Stimulated activated CD4-positive, alpha-beta T cell treated with anti-CD3 and anti-CD28 coated beads, Interleukin-12 subunit alpha, Interleukin-12 subunit beta, amount 100 ng/mL, for 24 hours (primary cell): ENCODE results near the gene AS3MT.
"Not testable (repeated sequence)": the region's sequence is repeated elsewhere in the genome, so short reads cannot be mapped to it uniquely, and the experiment has no call there.

ENCODE experiments used
- DNase-seq, 2 experiments: peaks; one replicate each; pipeline ENCODE4 v3.0.0-alpha.2; 2020; ENCODE audit warnings: low read depth in 2 of 2

AS3MT gene

DNA sequence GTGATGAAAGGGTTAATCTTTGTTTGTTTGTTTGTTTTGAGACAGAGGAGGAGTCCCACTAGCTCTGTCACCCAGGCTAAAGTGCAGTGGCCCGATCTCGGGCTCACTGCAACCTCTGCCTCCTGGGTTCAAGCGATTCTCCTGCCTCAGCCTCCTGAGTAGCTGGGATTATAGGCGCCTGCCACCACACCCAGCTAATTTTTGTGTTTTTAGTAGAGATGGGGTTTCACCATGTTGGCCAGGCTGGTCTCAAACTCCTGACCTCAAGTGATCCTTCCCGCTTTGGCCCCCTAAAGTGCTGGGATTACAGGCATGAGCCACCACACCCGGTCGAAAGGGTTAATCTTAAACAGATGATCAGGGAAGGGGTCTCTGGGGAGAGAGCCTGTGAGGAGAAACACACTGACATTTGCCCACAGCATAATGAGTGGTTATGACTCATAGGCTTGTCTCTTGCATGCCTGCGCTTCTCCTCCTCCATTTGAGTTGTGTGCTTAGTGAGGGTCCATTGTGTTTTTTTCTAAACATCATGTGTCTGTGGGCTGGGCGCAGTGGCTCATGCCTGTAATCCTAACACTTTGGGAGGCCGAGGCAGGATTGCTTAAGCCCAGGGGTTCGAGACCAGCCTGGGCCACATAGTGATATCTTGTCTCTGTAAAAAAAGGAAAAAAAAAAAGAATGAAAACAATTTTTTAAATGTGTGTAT is 13.4 kb upstream of the AS3MT start:
- DNase-seq, result not testable (repeated sequence)

DNA sequence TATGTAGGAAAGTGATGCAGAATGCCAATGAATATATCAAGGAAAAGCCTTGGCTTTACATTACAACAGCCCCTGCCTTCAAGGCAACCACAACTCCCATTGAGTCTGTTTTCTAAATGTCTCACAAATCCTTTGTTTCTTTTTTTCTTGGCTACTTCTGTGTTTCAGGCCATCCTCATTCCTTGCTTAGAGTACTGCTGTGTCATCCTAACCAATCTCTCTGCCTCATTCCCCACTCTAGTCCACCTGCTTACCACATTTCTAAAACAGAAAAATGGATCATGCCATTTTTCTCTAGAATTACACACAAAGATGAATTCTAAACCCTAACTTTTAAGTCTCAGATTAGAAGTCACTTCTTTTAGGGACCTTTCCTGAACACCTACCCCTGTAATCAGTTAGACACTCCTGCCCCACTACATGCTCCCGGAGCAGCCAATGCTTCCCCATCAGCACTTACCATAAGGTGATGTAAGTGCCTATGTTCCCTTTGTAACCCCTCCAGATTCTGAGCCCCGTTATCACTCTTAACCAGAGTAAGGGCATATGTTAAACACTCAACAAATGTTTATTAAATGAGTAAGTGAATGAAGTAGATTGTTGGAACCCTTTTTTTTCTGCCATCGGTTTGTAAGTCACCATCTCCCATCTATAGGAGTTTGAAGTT is 12.4 kb upstream of the AS3MT start:
- DNase-seq, result no peak

- no peak for DNase-seq
Observed at GRCh38 chr10:102859911-102860310, 9.4 kb upstream of the AS3MT start.

GRCh38 chr10:102863660-102864059 is 5.6 kb upstream of the AS3MT start:
- no peak for DNase-seq

DNA sequence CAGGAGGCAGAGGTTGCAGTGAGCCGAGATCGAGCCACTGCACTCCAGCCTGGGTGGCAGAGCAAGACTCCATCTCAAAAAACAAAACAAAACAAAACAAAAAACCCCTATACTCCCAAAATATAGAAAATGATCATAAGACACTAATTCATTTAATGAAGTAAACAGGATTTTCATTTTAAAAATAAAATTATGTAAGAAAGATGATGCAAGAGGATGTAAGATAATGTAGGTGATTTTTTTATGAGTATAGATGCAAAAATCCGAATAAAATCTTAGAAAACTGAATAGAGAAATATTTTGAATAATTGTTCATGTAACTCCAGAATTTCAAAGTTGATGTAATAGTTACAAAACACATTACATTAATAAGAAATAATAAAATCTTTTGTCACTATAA is 3.6 kb upstream of the AS3MT start:
- DNase-seq, result no peak

DNA sequence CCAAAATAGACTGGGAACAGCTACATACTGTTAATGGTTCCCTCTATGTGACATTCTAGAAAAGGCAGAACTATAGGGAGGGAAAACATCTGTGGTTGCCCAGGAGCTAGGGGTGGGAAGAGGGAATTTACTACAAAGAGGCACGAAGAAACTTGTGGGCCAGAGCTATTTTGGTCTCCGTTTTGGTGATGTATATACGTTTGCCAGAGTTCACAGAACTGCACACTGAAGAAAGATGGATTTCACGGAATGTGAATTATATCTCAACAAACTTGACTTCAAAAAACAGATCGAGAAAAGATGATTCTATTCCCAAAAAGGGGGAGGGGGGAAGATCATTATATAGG is 386 bp upstream of the AS3MT start:
- DNase-seq, result no peak

- DNase-seq, result no peak
Observed at GRCh38 chr10:102870221-102870620, 951 bp downstream of the AS3MT start.

GRCh38 chr10:102872163-102872562 is 2.9 kb downstream of the AS3MT start:
- no peak for DNase-seq

GRCh38 chr10:102876747-102877153 is 7.5 kb downstream of the AS3MT start:
- no peak for DNase-seq

- DNase-seq, result no peak
Observed at GRCh38 chr10:102878629-102879028, 9.4 kb downstream of the AS3MT start.

DNA sequence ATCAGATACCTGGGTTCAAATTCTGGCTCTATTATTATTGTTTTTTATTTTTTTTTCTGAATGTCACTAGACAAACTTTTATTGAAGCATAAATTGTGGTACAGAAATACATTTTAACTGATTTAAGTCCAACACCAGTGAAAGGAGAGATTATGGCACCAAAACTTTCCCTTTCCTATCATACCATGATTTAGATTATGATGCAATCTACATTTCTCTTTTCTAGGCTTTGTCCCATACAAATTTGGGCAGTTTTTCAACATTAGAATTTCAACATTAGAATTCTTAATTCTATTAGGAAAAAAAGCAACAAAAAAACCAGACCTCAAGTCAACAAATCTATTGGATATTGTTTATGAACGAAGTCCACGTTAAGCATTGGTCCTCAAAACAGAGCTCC is 11.0 kb downstream of the AS3MT start:
- no peak for DNase-seq

GRCh38 chr10:102888048-102888447 is 18.8 kb downstream of the AS3MT start:
- no peak for DNase-seq

DNA sequence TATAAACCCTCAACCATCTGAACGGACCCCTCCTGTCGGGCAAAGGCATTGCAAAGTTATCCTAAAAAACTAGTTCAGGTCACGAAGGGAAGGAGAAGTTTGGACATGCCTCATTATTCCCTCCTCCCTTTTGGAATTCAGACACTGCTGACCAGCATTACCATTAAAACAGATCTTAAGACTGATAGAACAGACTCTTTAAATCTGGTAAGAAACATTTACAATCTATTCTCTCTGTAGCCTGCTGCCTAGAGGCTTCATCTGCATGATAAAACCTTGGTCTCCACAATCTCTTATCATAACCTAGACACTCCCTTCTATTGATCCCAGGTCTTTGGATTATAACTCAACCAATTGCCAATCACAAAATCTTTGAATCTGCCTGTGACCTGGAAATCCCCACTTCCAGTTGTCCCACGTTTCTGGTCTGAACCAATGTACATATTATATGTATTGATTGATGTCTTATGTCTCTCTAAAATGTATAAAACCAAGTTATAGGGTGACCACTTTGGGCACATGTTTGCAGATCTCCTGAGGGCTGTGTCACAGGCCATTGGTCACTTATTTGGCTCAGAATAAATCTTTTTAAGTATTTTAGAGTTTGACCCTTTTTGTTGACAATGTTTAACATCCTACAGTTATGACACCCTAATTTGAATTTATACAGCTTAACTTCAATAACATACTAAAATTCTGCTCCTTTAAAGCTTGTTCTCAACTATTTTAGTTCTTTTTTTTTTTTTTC is 25.4 kb downstream of the AS3MT start:
- DNase-seq, result no peak

- DNase-seq, result no peak
Observed at GRCh38 chr10:102900006-102900405, 30.7 kb downstream of the AS3MT start.

- DNase-seq, result no peak
Observed at GRCh38 chr10:102904346-102904745, 35.1 kb downstream of the AS3MT start.

DNA sequence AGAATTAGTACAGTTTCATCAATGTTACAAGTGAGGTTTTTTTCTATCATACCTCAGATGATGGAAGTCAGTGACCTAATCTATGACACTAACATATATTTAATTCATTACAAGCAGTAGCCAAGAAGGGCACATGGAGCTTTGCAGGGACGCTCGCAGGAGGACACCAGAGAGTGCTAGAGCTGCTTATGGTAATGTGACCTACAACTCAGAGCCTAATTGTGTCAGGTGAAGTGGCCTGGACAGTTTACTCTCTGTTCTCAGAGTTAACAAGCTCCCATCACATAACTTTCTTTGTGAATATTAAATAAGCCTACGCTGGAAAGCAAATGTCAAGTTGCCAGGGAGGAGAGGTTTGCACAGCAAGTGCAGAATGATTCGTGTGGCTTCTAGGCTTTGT is 37.2 kb downstream of the AS3MT start:
- no peak for DNase-seq

- DNase-seq, result no peak
Observed at GRCh38 chr10:102914781-102915180, 45.5 kb downstream of the AS3MT start.

DNA sequence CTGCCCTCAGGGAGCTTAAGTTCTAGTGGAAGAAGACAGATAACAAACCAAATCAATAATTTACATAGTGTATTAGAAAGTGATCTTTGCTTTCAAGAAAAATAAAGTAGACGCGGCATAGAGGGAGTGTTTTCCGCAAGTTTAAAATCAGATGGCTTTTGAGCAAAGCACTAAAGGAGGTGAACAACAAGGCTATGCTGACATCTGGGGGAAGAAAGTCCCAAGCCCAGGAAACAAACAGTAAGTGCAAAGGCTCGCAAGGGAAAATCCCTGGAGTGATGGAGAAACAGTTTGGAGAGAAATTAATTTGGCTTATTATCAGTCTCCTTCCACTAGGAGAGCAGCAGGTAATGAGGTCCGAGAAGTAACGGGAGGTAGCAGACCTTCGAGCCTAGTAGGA is 46.9 kb downstream of the AS3MT start:
- no peak for DNase-seq

DNA sequence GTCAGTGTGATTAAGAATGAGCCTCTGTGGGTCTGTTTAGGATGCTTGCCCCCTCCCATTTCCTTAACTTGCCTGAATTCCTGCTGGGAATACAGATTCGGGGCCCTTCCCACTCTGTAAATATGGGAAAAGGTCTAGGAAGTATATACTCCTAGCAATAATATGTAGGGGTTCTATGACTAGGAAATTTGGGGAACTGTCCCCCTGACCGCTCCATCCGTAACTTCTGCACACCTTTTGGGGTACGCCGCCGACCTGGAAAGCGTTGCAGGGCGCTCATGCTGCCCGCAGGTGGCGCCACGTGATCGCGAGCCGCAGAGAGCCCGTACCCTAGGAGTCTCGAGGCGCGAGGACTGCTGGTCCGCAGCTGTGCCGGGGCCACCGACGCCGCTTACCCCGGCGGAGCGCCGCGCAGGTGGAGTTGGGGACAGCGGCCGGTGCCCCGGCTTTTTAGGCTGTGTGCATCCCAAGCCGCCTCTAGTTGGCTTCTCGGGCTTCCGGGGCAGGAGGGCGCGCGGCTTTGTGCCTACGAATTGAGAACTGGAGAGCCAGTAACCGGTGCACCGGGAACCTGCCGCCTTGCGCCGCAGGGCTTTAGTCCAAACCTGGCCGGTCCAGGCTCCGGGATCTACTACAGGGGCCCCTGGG is 48.2 kb downstream of the AS3MT start:
- DNase-seq, result peak; percentile 62 to 70

GRCh38 chr10:102917962-102918816 is 48.9 kb downstream of the AS3MT start, which contains the start of gene CNNM2:
CNNM2 (plus strand) TSS chr10:102918294; CDS start chr10:102918481, 187 bp downstream.
- peak; percentile 98 to 100 for DNase-seq

GRCh38 chr10:102918817-102919245 is 49.6 kb downstream of the AS3MT start:
- DNase-seq, result peak; percentile 15 to 17
